SU-DHL-6 (cell line): ENCODE results near the gene EXOC4.

Experiments
- H2AFZ ChIP-seq: fragments of 200-600 bp; sonication (generic); 2 replicates; pipeline ENCODE4 v1.6.1; 2014; ENCODE audit warnings: low read depth, mild to moderate bottlenecking, moderate library complexity, mixed read lengths, antibody characterized with exemption, low read length; ENCODE audit not compliant: severe bottlenecking
- H3F3A ChIP-seq: fragments of 200-600 bp; shearing (Covaris generic); 2 replicates; pipeline ENCODE4 v1.6.0; 2016; ENCODE audit warnings: antibody characterized with exemption, mild to moderate bottlenecking; ENCODE audit not compliant: insufficient read depth
- H3K27ac ChIP-seq: fragments of 200-600 bp; sonication (generic); 2 replicates; pipeline ENCODE4 v1.5.1; 2016; ENCODE audit warnings: low read depth, mild to moderate bottlenecking, low read length, moderate library complexity, mixed read lengths
- H3K27me3 ChIP-seq: fragments of 200-600 bp; sonication (generic), shearing (Covaris generic); 2 replicates; pipeline ENCODE4 v1.6.0; 2014; ENCODE audit warnings: mild to moderate bottlenecking, low read length
- H3K36me3 ChIP-seq: fragments of 200-600 bp; sonication (generic); 2 replicates; pipeline ENCODE4 v1.6.1; 2014; ENCODE audit warnings: mild to moderate bottlenecking, low read length, mixed read lengths
- H3K4me2 ChIP-seq: fragments of 300-600, 200-600 bp; shearing (Covaris generic), sonication (generic); 2 replicates; pipeline ENCODE4 v1.6.0; 2014; ENCODE audit warnings: low read length, low read depth, mild to moderate bottlenecking; ENCODE audit not compliant: poor library complexity, severe bottlenecking
- H3K4me3 ChIP-seq: fragments of 200-600 bp; sonication (generic); 2 replicates; pipeline ENCODE4 v1.5.1; 2014; ENCODE audit warnings: antibody characterized with exemption, low read length, mild to moderate bottlenecking, mixed read lengths; ENCODE audit not compliant: insufficient read depth, poor library complexity, severe bottlenecking
- H3K79me2 ChIP-seq: fragments of 200-600 bp; sonication (generic); 2 replicates; pipeline ENCODE4 v1.6.1; 2014; ENCODE audit warnings: mild to moderate bottlenecking, low read length, moderate library complexity; ENCODE audit not compliant: insufficient read depth
- H3K9ac ChIP-seq: fragments of 200-600 bp; sonication (generic); 2 replicates; pipeline ENCODE4 v1.7.0; 2014; ENCODE audit warnings: mild to moderate bottlenecking, low read length
- H3K9me2 ChIP-seq: fragments of 200-600 bp; sonication (generic); replicated peaks from 2 replicates; pipeline ENCODE4 v1.6.1; 2014; ENCODE audit warnings: low read length; ENCODE audit not compliant: insufficient read depth
- H3K9me3 ChIP-seq: fragments of 200-600 bp; sonication (generic); 2 replicates; pipeline ENCODE4 v1.6.1; 2014; ENCODE audit warnings: low read length, mixed read lengths; ENCODE audit not compliant: insufficient read depth
- H4K20me1 ChIP-seq: fragments of 200-600 bp; sonication (generic); 2 replicates; pipeline ENCODE4 v1.6.1; 2014; ENCODE audit warnings: low read depth, mild to moderate bottlenecking, antibody characterized with exemption, low read length, moderate library complexity, mixed read lengths
- EZH2phosphoT487 ChIP-seq: fragments of 200-600 bp; sonication (generic), shearing (Covaris generic); conservative IDR thresholded peaks from 2 replicates; pipeline ENCODE4 v1.6.1; 2018; ENCODE audit warnings: mild to moderate bottlenecking, antibody characterized with exemption, low read length, moderate library complexity, mixed read lengths
- TF ChIP-seq, protein P1 (sequence below): fragments of 200-600 bp; sonication (generic); IDR thresholded peaks from one replicate; pipeline ENCODE4 v1.5.1; 2017; ENCODE audit warnings: antibody characterized with exemption, mild to moderate bottlenecking, low read length, moderate library complexity; ENCODE audit not compliant: insufficient read depth, poor library complexity, severe bottlenecking

The EXOC4 gene

DNA sequence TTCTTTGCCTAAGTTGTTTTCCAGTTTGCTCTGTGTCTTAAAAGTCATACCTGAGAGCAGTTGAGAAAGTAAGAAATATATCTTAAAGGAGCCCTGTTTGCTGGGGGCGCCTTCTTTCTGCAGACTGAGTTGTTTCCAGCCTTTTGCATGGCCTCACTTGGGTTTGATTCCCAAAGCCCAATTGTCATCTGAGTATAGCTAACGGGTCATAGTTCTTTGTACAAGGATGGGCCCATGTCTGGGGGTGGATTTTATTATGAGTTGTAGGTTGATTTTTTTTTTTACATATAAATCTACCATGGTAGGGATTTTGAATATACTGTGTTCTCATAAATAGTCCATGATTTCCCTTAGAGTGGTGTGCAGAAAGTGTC lies 555.6 kb downstream of the EXOC4 start:
- H3K9me2 ChIP-seq: no peaks in the 10 kb centered on the region
- no peak overlapping the region for H3K27ac ChIP-seq
- no peak overlapping the region for H3K4me2 ChIP-seq
- no peak overlapping the region for H3K9ac ChIP-seq
- no peak overlapping the region for H3K4me3 ChIP-seq
- H3K27me3 ChIP-seq: no peaks in the 10 kb centered on the region
- no peaks in the 10 kb centered on the region for H3K79me2 ChIP-seq
- no peaks in the 10 kb centered on the region for H4K20me1 ChIP-seq
- TF ChIP-seq, protein P1, sequence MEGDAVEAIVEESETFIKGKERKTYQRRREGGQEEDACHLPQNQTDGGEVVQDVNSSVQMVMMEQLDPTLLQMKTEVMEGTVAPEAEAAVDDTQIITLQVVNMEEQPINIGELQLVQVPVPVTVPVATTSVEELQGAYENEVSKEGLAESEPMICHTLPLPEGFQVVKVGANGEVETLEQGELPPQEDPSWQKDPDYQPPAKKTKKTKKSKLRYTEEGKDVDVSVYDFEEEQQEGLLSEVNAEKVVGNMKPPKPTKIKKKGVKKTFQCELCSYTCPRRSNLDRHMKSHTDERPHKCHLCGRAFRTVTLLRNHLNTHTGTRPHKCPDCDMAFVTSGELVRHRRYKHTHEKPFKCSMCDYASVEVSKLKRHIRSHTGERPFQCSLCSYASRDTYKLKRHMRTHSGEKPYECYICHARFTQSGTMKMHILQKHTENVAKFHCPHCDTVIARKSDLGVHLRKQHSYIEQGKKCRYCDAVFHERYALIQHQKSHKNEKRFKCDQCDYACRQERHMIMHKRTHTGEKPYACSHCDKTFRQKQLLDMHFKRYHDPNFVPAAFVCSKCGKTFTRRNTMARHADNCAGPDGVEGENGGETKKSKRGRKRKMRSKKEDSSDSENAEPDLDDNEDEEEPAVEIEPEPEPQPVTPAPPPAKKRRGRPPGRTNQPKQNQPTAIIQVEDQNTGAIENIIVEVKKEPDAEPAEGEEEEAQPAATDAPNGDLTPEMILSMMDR: no peak
- no peak for TF ChIP-seq EZH2phosphoT487
- no peaks in the 10 kb centered on the region for H3K36me3 ChIP-seq
- H2AFZ ChIP-seq: no peak overlapping the region
- H3K9me3 ChIP-seq: no peaks in the 10 kb centered on the region
- H3F3A ChIP-seq: no peaks in the 10 kb centered on the region

DNA sequence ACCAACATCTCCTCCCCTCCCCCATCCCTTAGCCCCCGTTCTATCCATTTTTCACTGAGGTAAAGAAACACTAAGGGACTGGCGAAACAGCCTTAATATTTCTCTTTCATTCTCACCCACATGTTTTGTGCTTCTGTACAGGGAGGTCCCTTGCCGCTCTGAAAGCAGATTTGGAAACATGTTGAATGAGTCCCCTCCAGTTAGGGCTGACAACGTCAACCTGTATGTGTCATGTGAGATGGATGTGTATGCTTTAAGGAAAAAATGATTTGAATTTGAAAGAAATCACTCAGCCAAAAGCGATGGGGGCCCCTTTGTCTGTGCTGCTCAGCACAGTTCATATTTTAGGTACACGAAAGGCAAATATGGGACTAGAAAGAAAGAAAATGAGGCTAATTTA lies 560.0 kb downstream of the EXOC4 start:
- no peak overlapping the region for H3K4me2 ChIP-seq
- no peak overlapping the region for H2AFZ ChIP-seq
- no peaks in the 10 kb centered on the region for H3K27me3 ChIP-seq

GRCh38 chr7:133815611-133816210 lies 562.8 kb downstream of the EXOC4 start:
- no peaks in the 10 kb centered on the region for H3K36me3 ChIP-seq
- no peak overlapping the region for H3K9ac ChIP-seq
- H3K27ac ChIP-seq: no peak overlapping the region
- H2AFZ ChIP-seq: no peak overlapping the region
- no peaks in the 10 kb centered on the region for H3K27me3 ChIP-seq
- no peaks in the 10 kb centered on the region for H3K9me3 ChIP-seq
- no peak overlapping the region for H3K4me3 ChIP-seq
- no peaks in the 10 kb centered on the region for H3K9me2 ChIP-seq
- H3K4me2 ChIP-seq: no peak overlapping the region
- H3F3A ChIP-seq: no peaks in the 10 kb centered on the region
- TF ChIP-seq, protein P1: no peak
- TF ChIP-seq EZH2phosphoT487: no peak
- H3K79me2 ChIP-seq: no peaks in the 10 kb centered on the region
- H4K20me1 ChIP-seq: no peaks in the 10 kb centered on the region

More for the DNA sequence above, 560.0 kb downstream of the EXOC4 start:
- Histone ChIP-seq H3K27ac (no peak overlapping the region), H3F3A (no peaks in the 10 kb centered on the region), H3K9ac (no peak overlapping the region), H3K36me3 (no peaks in the 10 kb centered on the region), H3K79me2 (no peaks in the 10 kb centered on the region), H3K9me2 (no peaks in the 10 kb centered on the region), H4K20me1 (no peaks in the 10 kb centered on the region), H3K4me3 (no peak overlapping the region), H3K9me3 (no peaks in the 10 kb centered on the region)
- TF ChIP-seq, protein P1: no peak
- no peak for TF ChIP-seq EZH2phosphoT487
